ENCODE measurements around the gene TRAPPC2B. TPM values are rescaled to one million over a fixed set of nuclear protein-coding genes. Genes with fewer than 3 reads are reported as not detected.
A peak's percentile ranks its signal among the peaks of the same experiment; 100 is the strongest.

Gene TRAPPC2B
- polyA plus RNA-seq, 3 donors = 7.4 to 13.9 (median 11.5) TPM

DNA sequence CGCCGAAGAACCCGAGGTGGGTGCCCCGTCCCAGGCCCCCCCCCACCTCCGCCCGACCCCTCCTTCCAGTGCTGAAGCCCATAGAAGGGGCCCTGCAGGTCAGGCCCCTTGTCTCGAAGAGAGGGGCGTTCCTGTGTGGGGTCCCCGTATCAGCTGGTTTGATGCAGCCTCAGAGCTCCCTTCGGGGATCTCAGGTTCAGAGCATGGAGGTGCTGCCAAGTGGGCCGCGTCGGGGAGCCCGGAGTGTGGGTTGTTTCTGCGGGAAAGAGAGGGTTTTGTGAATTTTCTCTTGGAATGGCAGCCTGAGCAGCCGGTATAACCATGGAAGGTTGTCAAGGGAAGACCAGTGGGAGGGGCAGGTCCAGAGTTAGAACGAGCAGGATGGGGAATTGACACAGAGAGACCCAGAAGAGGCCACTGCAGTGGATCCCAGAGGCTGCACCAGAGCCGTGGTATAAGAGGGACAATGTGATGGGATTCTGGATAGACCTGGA, 384 bp downstream of the TRAPPC2B start:
- H3K4me1 ChIP-seq (ENCODE audit: control insufficient read depth in 1 of 2, insufficient read depth in 2 of 2, low read length in 2 of 2) = peaks cover 12 to 14% of the 10 kb centered on the region in 2 donors
- no peaks in the 10 kb centered on the region for H4K20me1 ChIP-seq (ENCODE audit: insufficient read depth, low read length)
- peaks cover 10% of the 10 kb centered on the region for H3K79me2 ChIP-seq (ENCODE audit: insufficient read depth, low read length)
- H3K4me3 Mint-ChIP-seq = peak overlapping the region; percentile 81 to 86
- peaks cover 31 to 66% of the 10 kb centered on the region in 2 donors for H3K9me3 ChIP-seq (replicated peaks in 1 of 2; ENCODE audit: control insufficient read depth in 1 of 2, insufficient read depth in 1 of 2, low read length in 2 of 2)
- H3K27ac ChIP-seq (ENCODE audit: low read depth in 1 of 2, low read length in 2 of 2) = peak overlapping the region; percentile 83 to 89
- H3K36me3 Mint-ChIP-seq = peaks cover 19 to 24% of the 10 kb centered on the region in 2 donors
- intact Hi-C loops (cut with micrococcal nuclease) = loop anchor here (2.0 to 10.0 kb wide), 4 partner anchors 25 to 821 kb away; partner anchors contain the start of genes ZNF548 (in 2 of the 2), ZNF274 (in 1 of the 2), ZNF329 (in 1 of the 2) and ZNF749 (in 1 of the 2)
- peak overlapping the region; percentile 79 for H3K4me2 ChIP-seq (replicated peaks; ENCODE audit: extremely low read depth, low read length, poor library complexity, severe bottlenecking)
- peaks cover 29 to 83% (median 72%) of the 10 kb centered on the region in 7 donors for H3K9me3 Mint-ChIP-seq
- H2AFZ ChIP-seq (ENCODE audit: insufficient read depth, low read depth, low read length, poor library complexity, severe bottlenecking) = peak overlapping the region; percentile 73
- peaks cover 10% of the 10 kb centered on the region for H3K4me1 Mint-ChIP-seq
- peak overlapping the region; percentile 83 for H3K9ac ChIP-seq (ENCODE audit: insufficient read depth, low read length, poor library complexity, severe bottlenecking)
- H3K4me3 ChIP-seq (replicated peaks in 1 of 3; ENCODE audit: low read depth in 2 of 3, low read length in 3 of 3) = peak overlapping the region; percentile 39 to 76 (median 54)
- DNase-seq = no peak
- H3K36me3 ChIP-seq (replicated peaks in 1 of 2; ENCODE audit: control insufficient read depth in 1 of 2, insufficient read depth in 2 of 2, low read length in 2 of 2) = peaks cover 0 to 4% of the 10 kb centered on the region in 2 donors
- peak overlapping the region; percentile 85 to 97 (median 93) for H3K27ac Mint-ChIP-seq
- under 1% methylated on average over 12 of the region's 18 CpGs for WGBS (ENCODE audit: insufficient coverage)
- H3K27me3 Mint-ChIP-seq (ENCODE audit: low read depth in 3 of 3) = peaks cover 1 to 6% (median 4%) of the 10 kb centered on the region in 3 donors
- TF ChIP-seq, protein P1, sequence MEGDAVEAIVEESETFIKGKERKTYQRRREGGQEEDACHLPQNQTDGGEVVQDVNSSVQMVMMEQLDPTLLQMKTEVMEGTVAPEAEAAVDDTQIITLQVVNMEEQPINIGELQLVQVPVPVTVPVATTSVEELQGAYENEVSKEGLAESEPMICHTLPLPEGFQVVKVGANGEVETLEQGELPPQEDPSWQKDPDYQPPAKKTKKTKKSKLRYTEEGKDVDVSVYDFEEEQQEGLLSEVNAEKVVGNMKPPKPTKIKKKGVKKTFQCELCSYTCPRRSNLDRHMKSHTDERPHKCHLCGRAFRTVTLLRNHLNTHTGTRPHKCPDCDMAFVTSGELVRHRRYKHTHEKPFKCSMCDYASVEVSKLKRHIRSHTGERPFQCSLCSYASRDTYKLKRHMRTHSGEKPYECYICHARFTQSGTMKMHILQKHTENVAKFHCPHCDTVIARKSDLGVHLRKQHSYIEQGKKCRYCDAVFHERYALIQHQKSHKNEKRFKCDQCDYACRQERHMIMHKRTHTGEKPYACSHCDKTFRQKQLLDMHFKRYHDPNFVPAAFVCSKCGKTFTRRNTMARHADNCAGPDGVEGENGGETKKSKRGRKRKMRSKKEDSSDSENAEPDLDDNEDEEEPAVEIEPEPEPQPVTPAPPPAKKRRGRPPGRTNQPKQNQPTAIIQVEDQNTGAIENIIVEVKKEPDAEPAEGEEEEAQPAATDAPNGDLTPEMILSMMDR (IDR thresholded peaks at IDR 0.05) = no peak
- H3K27me3 ChIP-seq (ENCODE audit: control insufficient read depth in 2 of 2, insufficient read depth in 2 of 2, low read length in 2 of 2) = no peaks in the 10 kb centered on the region

DNA sequence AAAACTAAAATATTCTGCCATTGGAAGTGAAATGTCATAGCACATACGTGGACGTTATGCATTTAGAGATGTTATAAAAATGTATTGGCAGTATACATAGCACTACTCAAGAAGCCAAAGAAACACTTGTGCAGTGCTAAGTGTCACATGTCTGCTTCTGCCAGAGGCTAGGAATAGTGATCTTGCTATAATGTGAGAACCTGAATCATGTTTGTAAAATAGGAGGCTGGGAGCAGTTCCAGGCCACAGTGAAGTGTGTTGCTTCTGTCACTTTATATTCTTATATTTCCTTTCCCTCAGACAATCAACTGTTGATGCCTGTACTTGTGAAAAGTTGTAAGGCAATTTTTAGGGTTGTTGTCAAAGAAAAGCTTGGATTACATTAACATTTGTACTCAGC, 3.4 kb downstream of the TRAPPC2B start:
- intact Hi-C loops (cut with micrococcal nuclease) = loop anchor here in 1 of 2 donors (10.0 kb wide), 2 partner anchors 68 to 818 kb away; partner anchors contain the start of genes ZNF274 and ZNF749
- no CpG with 5 or more reads among the region's 2 CpGs for WGBS (ENCODE audit: insufficient coverage)
- Histone ChIP-seq H3K9me3 (replicated peaks in 1 of 2; ENCODE audit: control insufficient read depth in 1 of 2, insufficient read depth in 1 of 2, low read length in 2 of 2) (peaks cover 14 to 48% of the 10 kb centered on the region in 2 donors), H2AFZ (ENCODE audit: insufficient read depth, low read depth, low read length, poor library complexity, severe bottlenecking) (no peak overlapping the region), H3K27me3 (ENCODE audit: control insufficient read depth in 2 of 2, insufficient read depth in 2 of 2, low read length in 2 of 2) (no peaks in the 10 kb centered on the region), H3K4me2 (replicated peaks; ENCODE audit: extremely low read depth, low read length, poor library complexity, severe bottlenecking) (no peak overlapping the region), H3K9ac (ENCODE audit: insufficient read depth, low read length, poor library complexity, severe bottlenecking) (no peak overlapping the region), H3K4me3 (replicated peaks in 1 of 3; ENCODE audit: low read depth in 2 of 3, low read length in 3 of 3) (no peak overlapping the region), H3K36me3 (replicated peaks in 1 of 2; ENCODE audit: control insufficient read depth in 1 of 2, insufficient read depth in 2 of 2, low read length in 2 of 2) (peaks cover 0 to 9% of the 10 kb centered on the region in 2 donors), H3K4me1 (ENCODE audit: control insufficient read depth in 1 of 2, insufficient read depth in 2 of 2, low read length in 2 of 2) (peaks cover 12 to 14% of the 10 kb centered on the region in 2 donors), H3K27ac (ENCODE audit: low read depth in 1 of 2, low read length in 2 of 2) (no peak overlapping the region), H4K20me1 (ENCODE audit: insufficient read depth, low read length) (no peaks in the 10 kb centered on the region), H3K79me2 (ENCODE audit: insufficient read depth, low read length) (peaks cover 10% of the 10 kb centered on the region)
- Mint-ChIP-seq H3K4me3 (no peak overlapping the region), H3K36me3 (peaks cover 23 to 35% of the 10 kb centered on the region in 2 donors), H3K27ac (no peak overlapping the region), H3K27me3 (ENCODE audit: low read depth in 3 of 3) (peaks cover 0 to 3% (median 2%) of the 10 kb centered on the region in 3 donors), H3K9me3 (peaks cover 36 to 79% (median 58%) of the 10 kb centered on the region in 7 donors), H3K4me1 (peaks cover 10% of the 10 kb centered on the region)
- TF ChIP-seq, protein P1 (IDR thresholded peaks at IDR 0.05) = no peak
- no peak for DNase-seq

Measured in CD14-positive monocyte (primary cell).